Naive thymus-derived CD4-positive, alpha-beta T cell (primary cell): ENCODE results near the gene ARMC3. TPM values are rescaled to one million over a fixed set of nuclear protein-coding genes. Genes with fewer than 3 reads are reported as not detected.

Experiments
- ATAC-seq: fragments of 150-1000 bp; cut with Tn5 transposase; 2 replicates; pipeline ENCODE4 v1.10.0; 2021; ENCODE audit warnings: mild to moderate bottlenecking, moderate library complexity
- CTCF ChIA-PET: fragments of 350-600 bp; sonication (Branson Sonifier 250); formaldehyde crosslinking; loops from one replicate; lab custom pipeline; 2021; ENCODE audit warnings: antibody characterized with exemption; lab: Charles Lee
- POLR2A ChIA-PET: fragments of 350-600 bp; sonication (Branson Sonifier 250); formaldehyde crosslinking; loops from one replicate; lab custom pipeline; 2021; ENCODE audit warnings: antibody characterized with exemption, inconsistent platforms; lab: Charles Lee
- DNase-seq, 9 donors: peaks; one replicate each; pipeline versions ENCODE4 v3.0.0 to v3.0.0-alpha.2; 2020 to 2022; ENCODE audit warnings: mixed read lengths in 1 of 9
- H3K27ac ChIP-seq: one replicate; pipeline ENCODE4 v1.7.0; 2013; ENCODE audit warnings: mild to moderate bottlenecking, low read depth, low read length, moderate library complexity
- H3K27me3 ChIP-seq, 2 donors: one replicate each; pipeline ENCODE4 v1.7.0; 2013; ENCODE audit warnings: low read length in 2 of 2, mild to moderate bottlenecking in 2 of 2, moderate library complexity in 2 of 2; ENCODE audit not compliant: control insufficient read depth in 2 of 2, insufficient read depth in 2 of 2
- H3K36me3 ChIP-seq, 3 experiments: 1 replicate in 2 of 3; 2 replicates in 1 of 3; pipeline ENCODE4 v1.7.0; 2013; ENCODE audit warnings: low read length in 3 of 3, mild to moderate bottlenecking in 3 of 3, moderate library complexity in 1 of 3; ENCODE audit not compliant: insufficient read depth in 3 of 3, control insufficient read depth in 2 of 3
- H3K4me1 ChIP-seq, 2 donors: one replicate each; pipeline ENCODE4 v1.7.0; 2013; ENCODE audit warnings: low read length in 2 of 2, mild to moderate bottlenecking in 2 of 2, moderate library complexity in 1 of 2; ENCODE audit not compliant: control insufficient read depth in 2 of 2, insufficient read depth in 2 of 2
- H3K4me3 ChIP-seq: 2 replicates; pipeline ENCODE4 v1.7.0; 2013; ENCODE audit warnings: mild to moderate bottlenecking, low read length
- H3K9me3 ChIP-seq, 3 experiments: 1 replicate in 2 of 3; 2 replicates in 1 of 3; pipeline ENCODE4 v1.7.0; 2013; ENCODE audit warnings: low read length in 3 of 3; ENCODE audit not compliant: control insufficient read depth in 2 of 3
- H3K27ac Mint-ChIP-seq, 9 donors: one replicate each; pipeline ENCODE4 v1.8.0; 2020 to 2022; ENCODE audit warnings: mixed read lengths in 9 of 9, mild to moderate bottlenecking in 8 of 9, moderate library complexity in 5 of 9, inconsistent platforms in 2 of 9
- H3K27me3 Mint-ChIP-seq, 5 donors: one replicate each; pipeline ENCODE4 v1.8.0; 2021 to 2022; ENCODE audit warnings: mixed read lengths in 5 of 5, mild to moderate bottlenecking in 1 of 5
- H3K36me3 Mint-ChIP-seq, 5 donors: one replicate each; pipeline ENCODE4 v1.8.0; 2020 to 2022; ENCODE audit warnings: mixed read lengths in 5 of 5, mild to moderate bottlenecking in 3 of 5, inconsistent platforms in 1 of 5
- H3K4me1 Mint-ChIP-seq, 7 donors: one replicate each; pipeline ENCODE4 v1.8.0; 2020 to 2022; ENCODE audit warnings: mixed read lengths in 7 of 7, mild to moderate bottlenecking in 3 of 7, inconsistent platforms in 1 of 7
- H3K4me3 Mint-ChIP-seq, 10 donors: one replicate each; pipeline ENCODE4 v1.8.0; 2020 to 2022; ENCODE audit warnings: mild to moderate bottlenecking in 10 of 10, mixed read lengths in 10 of 10, moderate library complexity in 6 of 10, inconsistent platforms in 2 of 10
- H3K9me3 Mint-ChIP-seq, 11 donors: one replicate each; pipeline ENCODE4 v1.8.0; 2020 to 2022; ENCODE audit warnings: mixed read lengths in 11 of 11, mild to moderate bottlenecking in 4 of 11, inconsistent platforms in 1 of 11, moderate library complexity in 1 of 11
- intact Hi-C, 2 donors: fragments of 100-400 bp; cut with micrococcal nuclease; formaldehyde crosslinking; loops; one replicate each; pipeline ENCODE4 v1.15.1; 2023
- polyA plus RNA-seq, 2 donors: library from polyadenylated mRNA; unstranded; fragments of 300-500 nt; fragmentation: Illumina TruSeq; gene quantifications; one replicate each; pipeline ENCODE4 v1.2.3, GENCODE V29; 2021
- total RNA-seq, 6 experiments: library from RNA in 5 of 6; stranded (reverse) in 5 of 6; gene quantifications; 1 replicate in 5 of 6; 2 replicates in 1 of 6; pipeline ENCODE4 v1.2.3 and lab custom pipeline; 2021 to 2026

Gene ARMC3
- total and polyA plus RNA-seq, 7 experiments from 2014 or later: not detected

- Mint-ChIP-seq H3K36me3 (peaks cover 0 to 7% (median 0%) of the 10 kb centered on the region in 5 donors), H3K27me3 (peaks cover 40 to 65% (median 61%) of the 10 kb centered on the region in 5 donors), H3K27ac (no peak overlapping the region), H3K4me3 (no peak overlapping the region), H3K9me3 (peaks cover 0 to 38% (median 19%) of the 10 kb centered on the region in 11 donors), H3K4me1 (no peaks in the 10 kb centered on the region)
- no peak overlapping the region for H3K27ac ChIP-seq
- H3K9me3 ChIP-seq: peaks cover 0 to 7% (median 0%) of the 10 kb centered on the region in 3 experiments
- POLR2A ChIA-PET: no interaction called here
- no peak overlapping the region for H3K4me3 ChIP-seq
- no peaks in the 10 kb centered on the region for H3K27me3 ChIP-seq
- ATAC-seq (no peak), DNase-seq (no peak)
- intact Hi-C loops: no loop called here
- H3K36me3 ChIP-seq: no peaks in the 10 kb centered on the region
- no peaks in the 10 kb centered on the region for H3K4me1 ChIP-seq
- CTCF ChIA-PET: no interaction called here
These were observed 96.1 kb downstream of the ARMC3 start for GRCh38 chr10:23024002-23024401.

- ChIA-PET CTCF (no interaction called here), POLR2A (no interaction called here)
- Mint-ChIP-seq H3K4me3 (no peak overlapping the region), H3K27ac (no peak overlapping the region), H3K9me3 (peaks cover 0 to 13% (median 2%) of the 10 kb centered on the region in 11 donors), H3K36me3 (no peaks in the 10 kb centered on the region), H3K27me3 (peaks cover 37 to 55% (median 48%) of the 10 kb centered on the region in 5 donors), H3K4me1 (no peaks in the 10 kb centered on the region)
- Histone ChIP-seq H3K27me3 (no peaks in the 10 kb centered on the region), H3K4me1 (no peaks in the 10 kb centered on the region), H3K9me3 (no peaks in the 10 kb centered on the region), H3K4me3 (no peak overlapping the region), H3K27ac (no peak overlapping the region), H3K36me3 (no peaks in the 10 kb centered on the region)
- no peak for ATAC-seq
- no peak for DNase-seq
- intact Hi-C loops: no loop called here
These were observed 103.5 kb downstream of the ARMC3 start for GRCh38 chr10:23031318-23031717.

GRCh38 chr10:23034790-23035189 lies 106.9 kb downstream of the ARMC3 start:
- Histone ChIP-seq H3K4me3 (no peak overlapping the region), H3K9me3 (no peaks in the 10 kb centered on the region), H3K36me3 (no peaks in the 10 kb centered on the region), H3K4me1 (no peaks in the 10 kb centered on the region), H3K27me3 (no peaks in the 10 kb centered on the region), H3K27ac (no peak overlapping the region)
- Mint-ChIP-seq H3K4me1 (no peaks in the 10 kb centered on the region), H3K9me3 (peaks cover 0 to 12% (median 2%) of the 10 kb centered on the region in 11 donors), H3K4me3 (no peak overlapping the region), H3K27ac (no peak overlapping the region), H3K27me3 (peaks cover 17 to 46% (median 42%) of the 10 kb centered on the region in 5 donors), H3K36me3 (peaks cover 0 to 2% (median 0%) of the 10 kb centered on the region in 5 donors)
- CTCF ChIA-PET: no interaction called here
- intact Hi-C loops: no loop called here
- ATAC-seq (no peak), DNase-seq (no peak)
- POLR2A ChIA-PET: no interaction called here

- Mint-ChIP-seq H3K27me3 (peaks cover 13 to 43% (median 42%) of the 10 kb centered on the region in 5 donors), H3K36me3 (peaks cover 0 to 5% (median 0%) of the 10 kb centered on the region in 5 donors), H3K27ac (no peak overlapping the region), H3K4me1 (no peaks in the 10 kb centered on the region), H3K4me3 (no peak overlapping the region), H3K9me3 (peaks cover 0 to 16% (median 5%) of the 10 kb centered on the region in 11 donors)
- H3K9me3 ChIP-seq: no peaks in the 10 kb centered on the region
- CTCF ChIA-PET: no interaction called here
- POLR2A ChIA-PET: no interaction called here
- H3K27ac ChIP-seq: no peak overlapping the region
- H3K4me3 ChIP-seq: no peak overlapping the region
- no peaks in the 10 kb centered on the region for H3K27me3 ChIP-seq
- no peaks in the 10 kb centered on the region for H3K4me1 ChIP-seq
- ATAC-seq: no peak
- DNase-seq: no peak
- H3K36me3 ChIP-seq: no peaks in the 10 kb centered on the region
- intact Hi-C loops: no loop called here
These were observed 107.7 kb downstream of the ARMC3 start for GRCh38 chr10:23035569-23035968.

- no peak overlapping the region for H3K27ac ChIP-seq
- Mint-ChIP-seq H3K4me3 (no peak overlapping the region), H3K27me3 (peaks cover 4 to 34% (median 32%) of the 10 kb centered on the region in 5 donors), H3K4me1 (no peaks in the 10 kb centered on the region), H3K27ac (no peak overlapping the region), H3K36me3 (peaks cover 0 to 5% (median 0%) of the 10 kb centered on the region in 5 donors), H3K9me3 (peaks cover 0 to 16% (median 5%) of the 10 kb centered on the region in 11 donors)
- CTCF ChIA-PET: no interaction called here
- POLR2A ChIA-PET: no interaction called here
- H3K4me3 ChIP-seq: no peak overlapping the region
- intact Hi-C loops: no loop called here
- H3K4me1 ChIP-seq: no peaks in the 10 kb centered on the region
- H3K36me3 ChIP-seq: no peaks in the 10 kb centered on the region
- no peaks in the 10 kb centered on the region for H3K9me3 ChIP-seq
- no peak for ATAC-seq
- DNase-seq: no peak
- no peaks in the 10 kb centered on the region for H3K27me3 ChIP-seq
These were observed 109.3 kb downstream of the ARMC3 start for GRCh38 chr10:23037152-23037551.

- no peaks in the 10 kb centered on the region for H3K27me3 ChIP-seq
- ChIA-PET CTCF (no interaction called here), POLR2A (no interaction called here)
- H3K27ac Mint-ChIP-seq: no peak overlapping the region
- DNase-seq (no peak), ATAC-seq (no peak)
- H3K27ac ChIP-seq: no peak overlapping the region
- no peaks in the 10 kb centered on the region for H3K4me1 Mint-ChIP-seq
- H3K9me3 ChIP-seq: no peaks in the 10 kb centered on the region
- H3K9me3 Mint-ChIP-seq: peaks cover 0 to 16% (median 5%) of the 10 kb centered on the region in 11 donors
- H3K36me3 ChIP-seq: no peaks in the 10 kb centered on the region
- H3K4me1 ChIP-seq: no peaks in the 10 kb centered on the region
- H3K4me3 Mint-ChIP-seq: no peak overlapping the region
- intact Hi-C loops: no loop called here
- peaks cover 0 to 5% (median 0%) of the 10 kb centered on the region in 5 donors for H3K36me3 Mint-ChIP-seq
- no peak overlapping the region for H3K4me3 ChIP-seq
- peaks cover 4 to 38% (median 32%) of the 10 kb centered on the region in 5 donors for H3K27me3 Mint-ChIP-seq
These were observed 109.7 kb downstream of the ARMC3 start for GRCh38 chr10:23037561-23037960.

GRCh38 chr10:23038172-23038571 lies 110.3 kb downstream of the ARMC3 start:
- H3K27ac Mint-ChIP-seq: no peak overlapping the region
- H3K4me1 ChIP-seq: no peaks in the 10 kb centered on the region
- no peaks in the 10 kb centered on the region for H3K27me3 ChIP-seq
- no peak overlapping the region for H3K4me3 ChIP-seq
- DNase-seq (no peak), ATAC-seq (no peak)
- H3K36me3 Mint-ChIP-seq: peaks cover 0 to 5% (median 0%) of the 10 kb centered on the region in 5 donors
- H3K4me3 Mint-ChIP-seq: no peak overlapping the region
- H3K36me3 ChIP-seq: no peaks in the 10 kb centered on the region
- ChIA-PET POLR2A (no interaction called here), CTCF (no interaction called here)
- H3K9me3 Mint-ChIP-seq: peaks cover 0 to 16% (median 5%) of the 10 kb centered on the region in 11 donors
- H3K4me1 Mint-ChIP-seq: no peaks in the 10 kb centered on the region
- no peak overlapping the region for H3K27ac ChIP-seq
- no peaks in the 10 kb centered on the region for H3K9me3 ChIP-seq
- H3K27me3 Mint-ChIP-seq: peaks cover 4 to 43% (median 34%) of the 10 kb centered on the region in 5 donors
- intact Hi-C loops: no loop called here
